BLaER1 treated with 17β-estradiol and CSF1 and Interleukin-3, amounts not matched to agents 10 nM and 100 nM (cell line): ENCODE results near the gene XRCC1.

Experiments
- H3K27ac ChIP-seq, 11 experiments: shearing (Covaris generic); formaldehyde crosslinking; 2 replicates each; pipeline ENCODE4 v1.8.1; 2022
- H3K27me3 ChIP-seq, 11 experiments: shearing (Covaris generic); formaldehyde crosslinking; 2 replicates each; pipeline ENCODE4 v1.8.1; 2022
- H3K36me3 ChIP-seq, 11 experiments: shearing (Covaris generic); formaldehyde crosslinking; 2 replicates each; pipeline ENCODE4 v1.8.1; 2022
- H3K4me1 ChIP-seq, 10 experiments: shearing (Covaris generic); formaldehyde crosslinking; 2 replicates each; pipeline ENCODE4 v1.8.1; 2022
- H3K4me2 ChIP-seq, 11 experiments: shearing (Covaris generic); formaldehyde crosslinking; 2 replicates each; pipeline ENCODE4 v1.8.1; 2022
- H3K4me3 ChIP-seq, 10 experiments: shearing (Covaris generic); formaldehyde crosslinking; 2 replicates each; pipeline ENCODE4 v1.8.1; 2022
- H3K9ac ChIP-seq, 11 experiments: shearing (Covaris generic); formaldehyde crosslinking; 2 replicates each; pipeline ENCODE4 v1.8.1; 2022
- H3K9me3 ChIP-seq, 11 experiments: shearing (Covaris generic); formaldehyde crosslinking; replicated peaks in 1 of 11; 2 replicates each; pipeline ENCODE4 v1.8.1; 2022
- H4K20me1 ChIP-seq, 11 experiments: shearing (Covaris generic); formaldehyde crosslinking; 2 replicates each; pipeline ENCODE4 v1.8.1; 2022
- Cebpa-rat ChIP-seq, 11 experiments: shearing (Covaris generic); IDR thresholded peaks; 2 replicates each; pipeline ENCODE4 v1.8.1; 2022

XRCC1 gene

GRCh38 chr19:43575156-43575950 lies at the start of gene XRCC1, which contains the start of gene PINLYP:
Gene XRCC1 (minus strand): TSS chr19:43575527. CDS start chr19:43575458, 69 bp downstream.
Gene PINLYP (plus strand): TSS chr19:43575801. CDS start chr19:43577192, 1,391 bp downstream.
- no peaks in the 10 kb centered on the region for H4K20me1 ChIP-seq
- peaks cover 8 to 38% (median 17%) of the 10 kb centered on the region in 11 experiments; a peak in 18 of 22 replicates for H3K36me3 ChIP-seq
- H3K4me1 ChIP-seq, result peaks cover 46 to 76% (median 69%) of the 10 kb centered on the region in 10 experiments
- no peaks in the 10 kb centered on the region for H3K9me3 ChIP-seq
- H3K4me3 ChIP-seq, result peak within 1 kb of the TSS; percentile 72 to 87 (median 82)
- H3K27me3 ChIP-seq, result no peaks in the 10 kb centered on the region
- H3K27ac ChIP-seq, result peak within 1 kb of the TSS; percentile 69 to 90 (median 85)
- H3K4me2 ChIP-seq, result peak within 1 kb of the TSS; percentile 94 to 98 (median 96)
- peak within 1 kb of the TSS; percentile 83 to 94 (median 87) for H3K9ac ChIP-seq
- no peak for TF ChIP-seq Cebpa-rat (IDR thresholded peaks at IDR 0.05)

GRCh38 chr19:43624933-43625332 lies 49.6 kb upstream of the XRCC1 start:
- no peaks in the 10 kb centered on the region for H4K20me1 ChIP-seq
- H3K4me1 ChIP-seq, result peaks cover 7 to 21% (median 14%) of the 10 kb centered on the region in 10 experiments
- H3K4me2 ChIP-seq, result no peak overlapping the region
- no peak overlapping the region for H3K4me3 ChIP-seq
- H3K9ac ChIP-seq, result no peak overlapping the region
- H3K36me3 ChIP-seq, result peaks cover 0 to 42% (median 25%) of the 10 kb centered on the region in 11 experiments; a peak in 15 of 22 replicates
- H3K27ac ChIP-seq, result no peak overlapping the region
- TF ChIP-seq Cebpa-rat (IDR thresholded peaks at IDR 0.05), result no peak
- no peaks in the 10 kb centered on the region for H3K9me3 ChIP-seq
- no peaks in the 10 kb centered on the region for H3K27me3 ChIP-seq

GRCh38 chr19:43623889-43624670 lies 48.8 kb upstream of the XRCC1 start:
- peaks cover 8 to 22% (median 15%) of the 10 kb centered on the region in 10 experiments for H3K4me1 ChIP-seq
- H4K20me1 ChIP-seq, result no peaks in the 10 kb centered on the region
- no peaks in the 10 kb centered on the region for H3K27me3 ChIP-seq
- H3K27ac ChIP-seq, result no peak overlapping the region
- H3K36me3 ChIP-seq, result peaks cover 0 to 42% (median 25%) of the 10 kb centered on the region in 11 experiments; a peak in 15 of 22 replicates
- H3K4me2 ChIP-seq, result no peak overlapping the region
- no peak overlapping the region for H3K9ac ChIP-seq
- H3K4me3 ChIP-seq, result no peak overlapping the region
- no peak for TF ChIP-seq Cebpa-rat (IDR thresholded peaks at IDR 0.05)
- H3K9me3 ChIP-seq, result no peaks in the 10 kb centered on the region

- Histone ChIP-seq H3K27ac (no peak overlapping the region), H3K36me3 (peaks cover 0 to 42% (median 25%) of the 10 kb centered on the region in 11 experiments; a peak in 15 of 22 replicates), H3K4me2 (no peak overlapping the region), H3K4me1 (peaks cover 15 to 31% (median 24%) of the 10 kb centered on the region in 10 experiments), H3K9ac (no peak overlapping the region), H4K20me1 (no peaks in the 10 kb centered on the region), H3K9me3 (no peaks in the 10 kb centered on the region), H3K4me3 (no peak overlapping the region), H3K27me3 (no peaks in the 10 kb centered on the region)
- TF ChIP-seq Cebpa-rat (IDR thresholded peaks at IDR 0.05), result no peak
These were observed 47.6 kb upstream of the XRCC1 start for GRCh38 chr19:43622956-43623355.

GRCh38 chr19:43622070-43622469 lies 46.7 kb upstream of the XRCC1 start:
- no peaks in the 10 kb centered on the region for H3K9me3 ChIP-seq

GRCh38 chr19:43620061-43621001 lies 45.0 kb upstream of the XRCC1 start:
- Histone ChIP-seq H3K9ac (peak overlapping the region; percentile 87 to 96 (median 92)), H4K20me1 (peaks cover 0 to 21% (median 7%) of the 10 kb centered on the region in 11 experiments; a peak in 7 of 22 replicates), H3K27me3 (no peaks in the 10 kb centered on the region), H3K4me3 (peak overlapping the region; percentile 67 to 77 (median 71)), H3K27ac (peak overlapping the region; percentile 84 to 96 (median 93)), H3K4me2 (peak overlapping the region; percentile 81 to 98 (median 93)), H3K4me1 (peaks cover 36 to 49% (median 47%) of the 10 kb centered on the region in 10 experiments), H3K9me3 (no peaks in the 10 kb centered on the region), H3K36me3 (peaks cover 0 to 23% (median 12%) of the 10 kb centered on the region in 11 experiments; a peak in 15 of 22 replicates)
- TF ChIP-seq Cebpa-rat (IDR thresholded peaks at IDR 0.05), result no peak

More at GRCh38 chr19:43622070-43622469, 46.7 kb upstream of the XRCC1 start:
- no peaks in the 10 kb centered on the region for H3K27me3 ChIP-seq
- no peak overlapping the region for H3K9ac ChIP-seq
- no peak overlapping the region for H3K4me2 ChIP-seq
- no peak overlapping the region for H3K4me3 ChIP-seq
- H3K4me1 ChIP-seq, result peaks cover 23 to 39% (median 30%) of the 10 kb centered on the region in 10 experiments
- H3K36me3 ChIP-seq, result peaks cover 0 to 37% (median 25%) of the 10 kb centered on the region in 11 experiments; a peak in 15 of 22 replicates
- H3K27ac ChIP-seq, result no peak overlapping the region
- peaks cover 0 to 5% (median 0%) of the 10 kb centered on the region in 11 experiments; a peak in 3 of 22 replicates for H4K20me1 ChIP-seq
- TF ChIP-seq Cebpa-rat (IDR thresholded peaks at IDR 0.05), result no peak

- peak within 1 kb of the TSS; percentile 87 to 96 (median 92) for H3K9ac ChIP-seq
These were observed 44.1 kb upstream of the XRCC1 start, which contains the start of gene ZNF428 for GRCh38 chr19:43619262-43620060. Gene ZNF428 (minus strand): TSS chr19:43619629. CDS start chr19:43614304, 5,325 bp downstream.

More at GRCh38 chr19:43619262-43620060, 44.1 kb upstream of the XRCC1 start, which contains the start of gene ZNF428:
- no peaks in the 10 kb centered on the region for H3K27me3 ChIP-seq
- peak within 1 kb of the TSS; percentile 81 to 98 (median 93) for H3K4me2 ChIP-seq
- H4K20me1 ChIP-seq, result peaks cover 0 to 29% (median 16%) of the 10 kb centered on the region in 11 experiments; a peak in 10 of 22 replicates
- no peaks in the 10 kb centered on the region for H3K9me3 ChIP-seq
- H3K27ac ChIP-seq, result peak within 1 kb of the TSS; percentile 84 to 96 (median 93)
- H3K36me3 ChIP-seq, result peaks cover under 1 to 27% (median 16%) of the 10 kb centered on the region in 11 experiments; a peak in 19 of 22 replicates
- H3K4me3 ChIP-seq, result peak within 1 kb of the TSS; percentile 67 to 77 (median 71)
- H3K4me1 ChIP-seq, result peaks cover 36 to 53% (median 48%) of the 10 kb centered on the region in 10 experiments
- no peak for TF ChIP-seq Cebpa-rat (IDR thresholded peaks at IDR 0.05)
